GM04503 (cell line): ENCODE results near the gene SAMHD1.
"Not testable (repeated sequence)": the region's sequence is repeated elsewhere in the genome, so short reads cannot be mapped to it uniquely, and the experiment has no call there.

Experiments
- DNase-seq: peaks from one replicate; pipeline ENCODE4 v3.0.0-alpha.2; 2012; ENCODE audit warnings: low read depth

The SAMHD1 gene

GRCh38 chr20:36951198-36951978 lies at the start of gene SAMHD1:
TSS of gene SAMHD1 (minus strand) at chr20:36951708. CDS start at chr20:36951643, 65 bp downstream.
- peak; percentile 82 for DNase-seq

- not testable (repeated sequence) for DNase-seq
These were observed 48.7 kb upstream of the SAMHD1 start for GRCh38 chr20:37000171-37000570.

GRCh38 chr20:36998652-36999051 lies 47.1 kb upstream of the SAMHD1 start:
- DNase-seq, result no peak

GRCh38 chr20:36997121-36997520 lies 45.6 kb upstream of the SAMHD1 start:
- no peak for DNase-seq

- not testable (repeated sequence) for DNase-seq
These were observed 42.7 kb upstream of the SAMHD1 start for GRCh38 chr20:36994221-36994620.

- no peak for DNase-seq
These were observed 41.4 kb upstream of the SAMHD1 start for GRCh38 chr20:36992802-36993334.

GRCh38 chr20:36991703-36992102 lies 40.2 kb upstream of the SAMHD1 start:
- no peak for DNase-seq

- no peak for DNase-seq
These were observed 38.3 kb upstream of the SAMHD1 start for GRCh38 chr20:36989797-36990196.

GRCh38 chr20:36988494-36988966 lies 37.0 kb upstream of the SAMHD1 start:
- peak; percentile 0 for DNase-seq

- DNase-seq, result no peak
These were observed 32.7 kb upstream of the SAMHD1 start for GRCh38 chr20:36984257-36984638.

- DNase-seq, result no peak
These were observed 23.8 kb upstream of the SAMHD1 start for GRCh38 chr20:36975099-36975818.

- no peak for DNase-seq
These were observed 23.2 kb upstream of the SAMHD1 start for GRCh38 chr20:36974660-36975059.

GRCh38 chr20:36971103-36971502 lies 19.6 kb upstream of the SAMHD1 start:
- no peak for DNase-seq

GRCh38 chr20:36969478-36970186 lies 18.1 kb upstream of the SAMHD1 start:
- DNase-seq, result no peak

GRCh38 chr20:36969051-36969450 lies 17.5 kb upstream of the SAMHD1 start:
- no peak for DNase-seq

GRCh38 chr20:36967636-36968035 lies 16.1 kb upstream of the SAMHD1 start:
- no peak for DNase-seq

GRCh38 chr20:36966965-36967364 lies 15.5 kb upstream of the SAMHD1 start:
- DNase-seq, result not testable (repeated sequence)

- DNase-seq, result not testable (repeated sequence)
These were observed 10.9 kb upstream of the SAMHD1 start for GRCh38 chr20:36962354-36962941.

- DNase-seq, result no peak
These were observed 7.7 kb upstream of the SAMHD1 start for GRCh38 chr20:36959242-36959641.

GRCh38 chr20:36957875-36958667 lies 6.6 kb upstream of the SAMHD1 start:
- DNase-seq, result no peak

- no peak for DNase-seq
These were observed 5.2 kb upstream of the SAMHD1 start for GRCh38 chr20:36956674-36957073.
